Activated naive CD8-positive, alpha-beta T cell treated with anti-CD3 and anti-CD28 coated beads, Interleukin-2, amount 50 U/mL, for 24 hours (primary cell): ENCODE results near the gene CDCA4.

Source experiments
- ATAC-seq: fragments of 150-1000 bp; cut with Tn5 transposase; one replicate; pipeline ENCODE4 v1.10.0; 2021
- DNase-seq: peaks from one replicate; pipeline ENCODE4 v3.0.0; 2021
- H3K27ac Mint-ChIP-seq: one replicate; pipeline ENCODE4 v1.8.0; 2021; ENCODE audit warnings: mild to moderate bottlenecking, mixed read lengths
- H3K27me3 Mint-ChIP-seq: one replicate; pipeline ENCODE4 v1.8.0; 2021; ENCODE audit warnings: mixed read lengths
- H3K36me3 Mint-ChIP-seq: one replicate; pipeline ENCODE4 v1.8.0; 2021; ENCODE audit warnings: low read depth, mixed read lengths
- H3K4me1 Mint-ChIP-seq: one replicate; pipeline ENCODE4 v1.8.0; 2021; ENCODE audit warnings: mixed read lengths
- H3K4me3 Mint-ChIP-seq: one replicate; pipeline ENCODE4 v1.8.0; 2021; ENCODE audit warnings: mild to moderate bottlenecking, moderate library complexity, mixed read lengths
- H3K9me3 Mint-ChIP-seq: one replicate; pipeline ENCODE4 v1.8.0; 2021; ENCODE audit warnings: mixed read lengths

CDCA4 gene

DNA sequence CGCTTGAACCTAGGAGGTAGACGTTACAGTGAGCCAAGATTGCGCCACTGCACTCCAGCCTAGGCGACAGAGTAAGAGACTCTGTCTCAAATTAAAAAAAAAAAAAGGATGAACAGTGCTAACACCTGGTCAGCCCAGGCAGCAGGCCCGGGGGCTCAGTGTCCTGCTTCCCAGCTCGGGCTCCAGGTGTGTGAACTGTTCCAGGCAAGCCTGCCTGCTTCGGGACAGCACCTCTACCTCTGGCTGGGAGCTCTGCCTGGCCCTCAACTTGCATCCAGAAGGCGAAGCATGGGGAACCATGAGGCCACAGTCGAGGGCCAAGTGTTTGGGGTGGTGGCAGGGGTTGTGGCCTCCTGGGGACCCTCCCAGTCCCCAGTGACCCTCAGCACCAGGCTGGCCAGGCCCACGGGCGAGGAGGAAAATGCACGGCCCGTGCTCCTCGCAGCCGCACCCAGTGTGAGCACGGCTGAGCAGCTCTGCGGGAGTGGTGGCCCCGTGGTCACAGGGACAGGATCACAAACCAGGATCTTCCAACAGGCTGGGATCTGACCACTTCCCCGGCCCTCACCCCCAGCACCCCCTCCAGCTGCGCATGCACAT, 15.5 kb downstream of the CDCA4 start:
- ATAC-seq, result peak; percentile 18
- no peak for DNase-seq
- no peaks in the 10 kb centered on the region for H3K27me3 Mint-ChIP-seq
- no peak overlapping the region for H3K27ac Mint-ChIP-seq
- H3K4me3 Mint-ChIP-seq, result no peak overlapping the region
- H3K4me1 Mint-ChIP-seq, result peaks cover 6% of the 10 kb centered on the region
- peaks cover 17% of the 10 kb centered on the region for H3K36me3 Mint-ChIP-seq
- no peaks in the 10 kb centered on the region for H3K9me3 Mint-ChIP-seq

DNA sequence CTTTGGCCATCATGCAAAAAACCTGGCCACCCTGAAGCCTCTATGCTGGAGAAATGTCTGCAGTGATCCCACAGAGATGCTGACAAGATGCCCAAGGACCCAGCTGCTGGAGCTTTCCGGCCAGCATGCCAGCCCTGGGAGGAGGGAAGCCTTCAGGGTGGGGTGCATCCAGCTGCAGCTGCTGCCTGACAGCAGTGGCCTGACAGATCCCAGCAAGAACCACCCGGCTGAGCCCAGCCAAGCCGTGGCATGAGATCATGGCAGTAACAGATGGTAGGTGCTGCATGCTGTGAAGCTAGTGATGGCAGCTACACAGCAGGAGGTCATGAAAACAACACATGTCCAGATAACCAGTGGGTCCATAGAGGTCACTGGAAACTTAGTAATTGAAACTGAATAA, 21.5 kb downstream of the CDCA4 start:
- DNase-seq (no peak), ATAC-seq (no peak)
- no peaks in the 10 kb centered on the region for H3K27me3 Mint-ChIP-seq
- H3K4me3 Mint-ChIP-seq, result no peak overlapping the region
- no peak overlapping the region for H3K27ac Mint-ChIP-seq
- peaks cover 6% of the 10 kb centered on the region for H3K4me1 Mint-ChIP-seq
- H3K36me3 Mint-ChIP-seq, result peaks cover 4% of the 10 kb centered on the region
- H3K9me3 Mint-ChIP-seq, result no peaks in the 10 kb centered on the region

DNA sequence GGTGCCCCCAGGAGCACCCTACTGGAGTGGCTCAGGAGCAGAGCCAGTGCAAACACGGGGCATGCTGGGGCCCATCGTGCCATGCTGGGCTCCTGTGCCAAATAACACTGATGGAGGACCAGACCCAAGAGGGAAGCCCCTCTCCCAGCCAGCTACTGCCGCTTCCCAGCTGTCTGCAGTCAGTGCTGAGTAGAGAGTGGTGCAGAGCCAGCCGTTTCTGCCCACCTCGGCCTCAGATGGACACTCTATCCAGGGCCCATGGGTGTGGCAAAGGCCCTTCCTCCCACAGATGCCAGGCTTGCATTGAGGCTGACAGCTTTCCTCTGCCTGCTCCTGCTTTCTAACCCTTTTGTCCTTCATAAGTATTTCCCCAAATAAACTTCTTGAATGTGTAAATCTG, 22.1 kb downstream of the CDCA4 start:
- Mint-ChIP-seq H3K27me3 (no peaks in the 10 kb centered on the region), H3K27ac (no peak overlapping the region), H3K4me1 (peaks cover under 1% of the 10 kb centered on the region), H3K36me3 (peaks cover 4% of the 10 kb centered on the region), H3K9me3 (no peaks in the 10 kb centered on the region), H3K4me3 (no peak overlapping the region)
- no peak for ATAC-seq
- no peak for DNase-seq

DNA sequence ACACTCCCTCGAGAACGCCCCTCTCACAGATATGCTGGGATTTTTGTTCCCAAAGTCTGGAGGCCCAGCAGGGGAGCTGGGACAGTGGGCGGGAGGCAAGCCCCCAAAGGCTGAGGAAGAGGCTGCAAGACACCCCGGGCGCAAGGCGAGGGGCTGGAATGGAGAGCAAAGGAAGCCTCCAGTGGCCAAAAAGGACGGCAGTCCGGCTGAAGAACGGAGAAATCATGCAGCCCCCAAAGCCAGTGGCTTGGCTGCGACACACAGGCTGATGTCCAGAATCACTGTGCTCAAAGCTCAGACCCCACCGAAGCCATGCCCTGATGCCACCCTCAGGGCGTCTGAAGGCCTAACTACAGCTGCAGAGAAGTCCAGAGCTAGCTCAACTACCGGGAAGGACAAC, 24.4 kb downstream of the CDCA4 start:
- ATAC-seq (no peak), DNase-seq (no peak)
- H3K4me1 Mint-ChIP-seq, result peaks cover 2% of the 10 kb centered on the region
- peaks cover 6% of the 10 kb centered on the region for H3K36me3 Mint-ChIP-seq
- no peak overlapping the region for H3K27ac Mint-ChIP-seq
- no peaks in the 10 kb centered on the region for H3K27me3 Mint-ChIP-seq
- H3K9me3 Mint-ChIP-seq, result no peaks in the 10 kb centered on the region
- H3K4me3 Mint-ChIP-seq, result no peak overlapping the region

DNA sequence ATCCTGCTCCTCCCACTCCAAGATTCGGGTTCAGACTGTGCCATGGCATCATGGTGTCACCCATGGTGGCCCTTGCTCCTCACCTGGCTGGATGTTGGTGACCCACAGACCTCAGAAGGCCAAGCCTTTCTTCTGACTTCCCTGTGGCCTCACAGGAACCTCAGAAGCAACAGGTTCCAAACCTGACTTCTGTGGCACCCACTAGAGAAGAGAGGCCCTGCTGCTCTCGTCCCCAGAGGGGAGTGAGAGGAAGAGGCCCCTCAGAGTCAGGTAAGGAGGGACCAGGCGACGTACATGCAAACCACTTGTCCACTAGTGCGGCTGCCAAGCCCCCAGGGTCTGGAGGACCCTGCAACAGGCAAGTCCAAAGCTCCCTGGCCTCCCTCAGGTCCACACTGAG, 24.9 kb downstream of the CDCA4 start:
- H3K9me3 Mint-ChIP-seq, result no peaks in the 10 kb centered on the region
- no peak for ATAC-seq
- H3K4me3 Mint-ChIP-seq, result no peak overlapping the region
- H3K4me1 Mint-ChIP-seq, result peaks cover 2% of the 10 kb centered on the region
- H3K27me3 Mint-ChIP-seq, result no peaks in the 10 kb centered on the region
- no peak overlapping the region for H3K27ac Mint-ChIP-seq
- DNase-seq, result no peak
- peaks cover 6% of the 10 kb centered on the region for H3K36me3 Mint-ChIP-seq

DNA sequence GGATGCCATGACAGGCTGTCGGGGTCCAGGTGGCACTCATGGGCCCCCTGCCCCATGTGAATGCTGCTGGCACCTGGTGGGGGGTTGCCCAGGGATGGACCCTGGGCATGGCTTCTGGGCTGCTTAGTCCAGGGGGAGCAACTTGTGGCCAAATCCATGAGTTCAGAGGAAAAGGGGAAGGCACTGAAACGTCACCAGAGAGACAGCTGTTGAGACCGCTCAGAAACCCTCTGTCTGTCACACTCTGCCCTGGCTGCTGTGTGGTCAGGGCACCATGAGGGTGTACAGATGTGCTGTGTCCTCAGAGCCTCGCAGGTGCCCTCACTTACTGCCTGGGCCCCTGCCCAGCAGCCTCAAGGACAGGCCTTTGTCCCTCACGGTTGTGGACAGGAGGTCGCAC, 25.9 kb downstream of the CDCA4 start:
- Mint-ChIP-seq H3K27ac (no peak overlapping the region), H3K36me3 (peaks cover 5% of the 10 kb centered on the region), H3K4me3 (no peak overlapping the region), H3K4me1 (peaks cover 2% of the 10 kb centered on the region), H3K9me3 (no peaks in the 10 kb centered on the region), H3K27me3 (no peaks in the 10 kb centered on the region)
- DNase-seq (no peak), ATAC-seq (no peak)

DNA sequence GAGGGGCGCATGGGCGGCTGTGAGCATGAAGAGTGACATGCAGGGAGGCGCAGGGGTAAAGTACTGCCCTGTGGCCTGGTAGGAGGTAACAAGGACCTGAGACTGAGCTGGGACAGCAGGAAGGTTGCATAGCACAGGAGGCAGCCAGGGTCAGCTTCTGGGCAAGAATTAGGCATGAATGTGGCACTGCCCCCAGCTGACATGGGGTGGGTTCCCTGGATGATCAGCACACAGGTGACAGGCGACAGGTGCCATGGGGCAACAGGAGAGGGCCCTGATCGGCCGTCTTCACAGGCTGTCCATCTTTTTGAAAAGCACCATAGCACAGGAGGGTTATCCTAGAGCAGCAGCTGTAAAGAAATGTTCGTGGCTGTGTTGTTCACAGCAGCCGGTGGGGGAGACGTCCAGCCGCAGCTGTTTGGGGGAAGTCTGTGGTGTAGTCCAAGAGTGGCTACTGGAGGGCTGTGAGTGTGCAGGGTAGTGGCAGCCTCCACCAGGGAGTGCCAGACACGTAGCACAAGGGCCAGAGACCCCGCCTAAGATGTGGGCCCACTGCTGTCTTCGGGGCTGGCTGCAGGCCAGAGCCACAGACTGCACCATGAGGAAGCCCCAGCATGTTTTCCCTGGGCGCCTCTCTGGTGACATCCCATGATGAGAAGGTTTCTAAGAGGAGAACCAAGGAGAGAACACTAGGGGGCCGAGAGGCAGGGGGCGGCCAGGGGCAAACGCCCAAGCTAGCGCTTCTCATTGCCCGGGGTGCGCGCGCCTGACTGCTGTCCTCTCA, 26.9 kb downstream of the CDCA4 start:
- Mint-ChIP-seq H3K27me3 (no peaks in the 10 kb centered on the region), H3K9me3 (no peaks in the 10 kb centered on the region), H3K4me1 (peaks cover 2% of the 10 kb centered on the region), H3K36me3 (peaks cover 1% of the 10 kb centered on the region), H3K27ac (no peak overlapping the region), H3K4me3 (no peak overlapping the region)
- DNase-seq (no peak), ATAC-seq (no peak)

DNA sequence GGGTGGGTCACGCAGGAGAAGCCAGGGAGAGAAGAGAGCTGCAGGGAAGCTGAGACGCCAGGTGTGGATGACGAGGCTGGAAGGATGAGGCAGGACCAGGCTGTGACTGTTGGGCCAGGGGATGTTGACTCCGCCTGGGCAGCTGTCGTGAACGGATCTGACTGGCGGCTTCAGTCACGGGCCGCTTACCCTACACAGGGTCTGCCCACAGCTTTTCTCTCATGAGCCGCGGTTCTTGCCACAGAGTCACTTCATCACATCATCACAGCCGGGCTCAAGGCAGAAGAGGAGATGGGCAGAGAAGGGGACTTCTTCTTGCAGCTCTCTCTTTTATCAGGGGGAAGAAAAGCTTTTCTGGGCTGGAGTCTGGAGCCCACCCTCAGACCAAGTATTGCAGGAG, 27.6 kb downstream of the CDCA4 start:
- Mint-ChIP-seq H3K27ac (no peak overlapping the region), H3K36me3 (peaks cover 1% of the 10 kb centered on the region), H3K27me3 (no peaks in the 10 kb centered on the region), H3K4me1 (peaks cover 2% of the 10 kb centered on the region), H3K9me3 (no peaks in the 10 kb centered on the region), H3K4me3 (no peak overlapping the region)
- ATAC-seq (no peak), DNase-seq (no peak)

DNA sequence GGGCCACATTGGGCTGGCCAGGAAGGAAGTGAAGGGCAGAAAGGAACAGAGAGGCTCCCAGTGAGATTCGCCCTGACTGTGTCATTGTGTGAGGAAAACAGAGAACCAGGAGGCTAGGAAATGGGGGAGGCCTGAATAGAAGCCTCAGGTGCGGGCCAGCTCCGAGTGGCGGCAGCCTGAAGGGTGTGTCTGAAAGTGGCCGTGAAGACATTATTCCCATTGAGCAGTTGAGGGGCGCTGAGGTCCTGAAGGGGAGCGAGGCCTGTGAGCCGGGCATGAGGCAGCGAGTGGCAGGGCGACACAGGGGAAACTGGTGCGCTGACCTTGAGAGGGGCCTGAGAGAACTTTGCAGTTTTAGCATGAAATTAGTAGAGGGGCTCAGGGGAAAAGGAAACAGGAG, 28.4 kb downstream of the CDCA4 start:
- Mint-ChIP-seq H3K27me3 (no peaks in the 10 kb centered on the region), H3K9me3 (no peaks in the 10 kb centered on the region), H3K27ac (no peak overlapping the region), H3K36me3 (peaks cover 1% of the 10 kb centered on the region), H3K4me1 (peaks cover 2% of the 10 kb centered on the region), H3K4me3 (no peak overlapping the region)
- ATAC-seq (no peak), DNase-seq (no peak)

DNA sequence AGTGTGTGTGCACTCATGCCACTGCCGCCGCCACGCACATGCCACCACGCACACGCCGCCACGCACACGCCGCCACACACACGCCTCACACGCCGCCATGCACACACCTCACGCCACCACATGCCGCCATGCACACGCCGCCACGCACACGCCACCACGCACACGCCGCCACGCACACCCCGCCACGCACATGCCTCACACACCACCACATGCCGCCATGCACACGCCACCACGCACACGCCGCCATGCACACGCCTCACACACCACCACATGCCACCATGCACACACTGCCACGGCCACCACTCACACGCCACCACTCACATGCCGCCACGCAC, 29.0 kb downstream of the CDCA4 start:
- Mint-ChIP-seq H3K27ac (no peak overlapping the region), H3K36me3 (peaks cover 1% of the 10 kb centered on the region), H3K4me3 (no peak overlapping the region), H3K27me3 (no peaks in the 10 kb centered on the region), H3K4me1 (peaks cover 5% of the 10 kb centered on the region), H3K9me3 (no peaks in the 10 kb centered on the region)
- no peak for ATAC-seq
- DNase-seq, result no peak

DNA sequence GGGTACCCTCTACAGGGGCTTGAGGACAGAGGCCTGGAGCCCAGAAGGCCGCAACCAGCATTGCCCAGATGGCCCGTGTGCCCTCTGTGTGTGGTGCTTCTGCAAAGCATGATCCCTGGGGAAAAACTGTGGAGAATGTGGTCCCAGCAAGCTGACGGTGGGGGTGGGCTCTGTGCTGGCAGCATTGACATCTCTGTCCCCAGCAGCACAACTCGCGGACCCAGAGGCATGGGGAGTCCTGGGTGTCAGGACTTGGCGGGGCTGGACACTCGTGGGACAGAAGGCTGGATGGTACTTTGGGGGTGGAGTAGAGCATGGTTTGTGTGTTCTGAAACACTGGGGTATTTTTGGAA, 31.0 kb downstream of the CDCA4 start:
- no peaks in the 10 kb centered on the region for H3K9me3 Mint-ChIP-seq
- H3K4me1 Mint-ChIP-seq, result peaks cover 5% of the 10 kb centered on the region
- H3K27ac Mint-ChIP-seq, result no peak overlapping the region
- ATAC-seq (no peak), DNase-seq (no peak)
- H3K4me3 Mint-ChIP-seq, result no peak overlapping the region
- no peaks in the 10 kb centered on the region for H3K27me3 Mint-ChIP-seq
- H3K36me3 Mint-ChIP-seq, result peaks cover 1% of the 10 kb centered on the region

DNA sequence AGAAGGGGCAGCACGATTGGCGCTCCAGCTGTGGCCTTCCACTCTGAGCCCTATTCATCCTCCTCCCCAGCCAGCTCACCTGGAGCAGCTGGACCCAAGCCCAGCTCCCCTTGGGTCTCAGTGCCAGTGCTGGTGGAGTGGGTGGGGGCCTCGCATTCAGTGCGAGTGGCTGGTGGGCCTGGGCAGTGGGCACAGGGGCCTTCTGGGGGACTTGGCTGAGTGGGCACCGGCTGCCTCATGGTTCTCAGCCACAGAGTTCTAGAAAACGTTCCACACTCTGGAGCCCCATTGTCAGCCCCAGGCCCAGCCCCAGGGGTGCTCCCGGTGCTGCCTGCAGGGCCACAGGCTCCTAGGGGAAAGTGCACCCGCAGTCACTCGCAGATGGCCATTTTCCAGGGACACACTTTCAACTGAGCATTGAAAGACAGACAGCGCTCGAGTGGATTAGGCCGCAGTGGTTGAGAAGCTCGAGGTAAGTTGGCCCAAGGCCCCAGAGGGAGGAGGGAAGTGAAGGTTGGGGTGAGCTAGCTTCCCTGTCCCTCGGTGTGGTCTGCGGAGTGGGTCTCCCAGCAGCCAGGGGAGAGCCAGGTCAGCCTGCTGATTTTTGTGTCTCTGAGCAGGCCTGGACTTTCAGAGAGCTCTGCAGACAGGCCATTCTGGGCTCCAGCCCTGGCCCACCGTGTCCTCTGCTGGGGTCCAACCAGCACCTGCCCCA, 31.5 kb downstream of the CDCA4 start:
- ATAC-seq, result no peak
- DNase-seq, result no peak
- Mint-ChIP-seq H3K9me3 (no peaks in the 10 kb centered on the region), H3K27ac (no peak overlapping the region), H3K4me1 (peaks cover 5% of the 10 kb centered on the region), H3K4me3 (no peak overlapping the region), H3K36me3 (peaks cover 1% of the 10 kb centered on the region), H3K27me3 (no peaks in the 10 kb centered on the region)

DNA sequence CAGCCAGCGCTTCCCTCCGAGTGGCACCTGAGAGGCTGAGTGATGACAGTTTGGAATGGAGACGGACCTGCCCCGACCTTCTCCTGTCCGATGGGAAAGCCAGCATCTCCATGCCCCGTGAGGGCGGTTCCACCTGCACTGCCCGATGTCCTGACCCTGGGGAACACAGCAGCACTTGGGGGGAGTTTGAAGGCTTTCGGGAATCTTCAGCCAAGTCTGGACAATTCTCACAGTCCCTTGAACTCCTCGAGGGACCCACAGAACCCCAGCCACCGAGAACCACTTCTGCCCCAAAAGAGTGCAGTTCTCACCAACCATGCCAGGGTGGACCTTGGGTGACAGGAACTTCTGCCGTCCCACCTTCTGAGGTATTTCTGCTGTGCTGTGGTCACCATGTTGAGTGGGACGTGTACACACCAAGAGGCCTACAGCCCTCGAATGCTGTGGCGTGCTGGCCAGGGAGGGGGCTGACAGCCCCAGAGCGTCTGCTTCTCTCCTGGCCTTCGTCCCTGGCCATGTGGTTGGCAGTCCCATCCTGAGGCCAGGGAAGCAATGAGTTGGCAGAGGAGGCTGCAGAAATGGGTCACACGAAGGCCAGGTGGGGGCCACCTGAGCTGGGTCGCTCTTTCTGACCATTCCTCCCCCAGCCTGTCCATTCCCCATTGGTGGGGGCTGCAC, 34.3 kb downstream of the CDCA4 start:
- peaks cover 3% of the 10 kb centered on the region for H3K4me1 Mint-ChIP-seq
- no peak overlapping the region for H3K27ac Mint-ChIP-seq
- H3K36me3 Mint-ChIP-seq, result no peaks in the 10 kb centered on the region
- H3K4me3 Mint-ChIP-seq, result peak overlapping the region; percentile 68
- ATAC-seq (no peak), DNase-seq (no peak)
- no peaks in the 10 kb centered on the region for H3K27me3 Mint-ChIP-seq
- H3K9me3 Mint-ChIP-seq, result no peaks in the 10 kb centered on the region

DNA sequence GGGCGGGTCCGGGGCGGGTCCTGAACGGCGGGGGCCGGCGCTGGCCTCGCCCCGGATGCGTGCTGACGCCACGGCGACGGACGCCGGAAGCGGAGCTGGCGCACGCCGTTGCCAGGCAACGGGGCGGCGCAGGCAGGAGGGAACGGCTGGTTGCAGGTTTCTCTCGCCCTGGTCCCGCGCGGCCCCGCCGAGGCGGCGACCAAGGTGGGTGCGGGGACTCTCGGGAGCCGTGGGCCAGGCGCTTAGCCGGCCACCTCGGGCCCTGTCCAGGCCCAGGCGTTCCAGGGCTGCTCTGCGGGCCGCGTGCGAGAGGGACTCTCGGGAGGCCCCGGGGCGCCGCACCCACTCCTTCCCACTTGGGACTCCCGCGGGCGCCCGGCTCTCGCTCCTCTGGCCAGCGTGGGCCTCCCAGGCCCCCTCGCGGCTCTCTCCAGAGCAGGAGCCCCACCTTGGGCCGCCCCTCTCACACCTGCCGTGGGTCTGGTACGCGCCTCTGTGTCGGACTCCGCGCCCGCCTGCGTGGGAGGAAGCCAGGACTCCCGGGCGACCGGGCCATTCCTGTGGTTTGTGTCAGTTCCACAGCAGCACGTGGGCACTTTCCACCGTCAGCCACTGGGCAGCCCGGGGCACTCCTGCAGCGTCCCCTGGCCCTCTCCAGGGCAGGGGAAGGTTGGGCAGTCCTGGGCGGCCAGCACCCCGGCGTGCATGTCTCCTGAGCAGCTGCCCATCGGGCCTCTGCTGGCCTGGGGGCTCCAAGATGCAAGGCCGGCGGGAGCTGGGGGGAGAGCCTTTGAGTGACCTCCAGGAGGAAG, 35.0 kb downstream of the CDCA4 start, which contains the start of gene CLBA1:
Gene CLBA1, plus strand, starts transcription at position 114 of the 812 bp plus-strand sequence. Its CDS starts 644 bp downstream, at position 758.
- no peaks in the 10 kb centered on the region for H3K27me3 Mint-ChIP-seq
- peaks cover 3% of the 10 kb centered on the region for H3K4me1 Mint-ChIP-seq
- H3K27ac Mint-ChIP-seq, result no peak within 1 kb of the TSS
- DNase-seq, result peak; percentile 88
- H3K36me3 Mint-ChIP-seq, result no peaks in the 10 kb centered on the region
- ATAC-seq, result peak; percentile 93
- no peaks in the 10 kb centered on the region for H3K9me3 Mint-ChIP-seq
- peak within 1 kb of the TSS; percentile 68 for H3K4me3 Mint-ChIP-seq
